HFFc6 (cell line): ENCODE results near the gene VANGL1. TPM values are rescaled to one million over a fixed set of nuclear protein-coding genes. Genes with fewer than 3 reads are reported as not detected.

ENCODE experiments used
- DNase-seq: peaks from one replicate; pipeline ENCODE4 v3.0.0-alpha.2; 2018
- H3K27ac Mint-ChIP-seq: 2 replicates; pipeline ENCODE4 v1.8.0; 2020; ENCODE audit warnings: mild to moderate bottlenecking, mixed read lengths
- H3K27me3 Mint-ChIP-seq: 2 replicates; pipeline ENCODE4 v1.8.0; 2021; ENCODE audit warnings: mild to moderate bottlenecking, moderate library complexity, mixed read lengths; ENCODE audit not compliant: insufficient read depth
- H3K36me3 Mint-ChIP-seq: 2 replicates; pipeline ENCODE4 v1.8.0; 2021; ENCODE audit warnings: low read depth, mixed read lengths
- H3K4me1 Mint-ChIP-seq: 2 replicates; pipeline ENCODE4 v1.8.0; 2020; ENCODE audit warnings: low read depth, mixed read lengths
- H3K4me3 Mint-ChIP-seq: 2 replicates; pipeline ENCODE4 v1.8.0; 2020; ENCODE audit warnings: mild to moderate bottlenecking, moderate library complexity, mixed read lengths
- H3K9me3 Mint-ChIP-seq: 2 replicates; pipeline ENCODE4 v1.8.0; 2020; ENCODE audit warnings: mild to moderate bottlenecking, mixed read lengths
- total RNA-seq, 6 experiments: library from RNA; stranded (reverse); fragmentation: NEBNext Ultra II Directional; extraction: Animal tissue kit (Norgen Biotek cat#: 25700); gene quantifications; 2 replicates in 1 of 6; 3 replicates in 5 of 6; pipeline ENCODE4 v1.2.3, GENCODE V29; 2021
- TF ChIP-seq, protein P1 (sequence below): fragments of 200-600 bp; sonication (generic); IDR thresholded peaks from 2 replicates; pipeline ENCODE4 v1.5.0; 2021; ENCODE audit warnings: antibody characterized with exemption, mild to moderate bottlenecking

VANGL1 gene
- total RNA-seq, 6 experiments from 2014 or later, result 14.7 to 20.6 (median 18.5) TPM

DNA sequence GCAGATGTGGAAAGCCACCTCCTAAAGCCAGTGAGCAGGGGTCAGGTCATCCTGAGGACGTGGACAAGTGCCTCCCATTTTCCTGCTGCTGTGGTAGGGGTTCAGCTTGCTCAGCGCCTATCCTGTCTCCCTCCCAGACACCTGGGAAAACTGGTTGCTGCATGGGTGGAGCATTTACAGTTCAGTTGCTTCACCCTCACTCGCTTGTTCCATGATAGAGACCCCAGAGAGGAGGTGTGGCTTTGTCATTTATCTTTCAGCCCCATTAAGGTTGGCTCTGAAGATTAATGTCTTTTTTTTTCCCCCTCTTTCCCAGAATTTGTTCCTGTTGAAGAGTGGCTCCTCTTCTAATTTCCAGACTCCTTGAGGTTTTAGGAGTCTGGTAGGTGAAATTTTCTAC lies 9.2 kb downstream of the VANGL1 start:
- TF ChIP-seq, protein P1, sequence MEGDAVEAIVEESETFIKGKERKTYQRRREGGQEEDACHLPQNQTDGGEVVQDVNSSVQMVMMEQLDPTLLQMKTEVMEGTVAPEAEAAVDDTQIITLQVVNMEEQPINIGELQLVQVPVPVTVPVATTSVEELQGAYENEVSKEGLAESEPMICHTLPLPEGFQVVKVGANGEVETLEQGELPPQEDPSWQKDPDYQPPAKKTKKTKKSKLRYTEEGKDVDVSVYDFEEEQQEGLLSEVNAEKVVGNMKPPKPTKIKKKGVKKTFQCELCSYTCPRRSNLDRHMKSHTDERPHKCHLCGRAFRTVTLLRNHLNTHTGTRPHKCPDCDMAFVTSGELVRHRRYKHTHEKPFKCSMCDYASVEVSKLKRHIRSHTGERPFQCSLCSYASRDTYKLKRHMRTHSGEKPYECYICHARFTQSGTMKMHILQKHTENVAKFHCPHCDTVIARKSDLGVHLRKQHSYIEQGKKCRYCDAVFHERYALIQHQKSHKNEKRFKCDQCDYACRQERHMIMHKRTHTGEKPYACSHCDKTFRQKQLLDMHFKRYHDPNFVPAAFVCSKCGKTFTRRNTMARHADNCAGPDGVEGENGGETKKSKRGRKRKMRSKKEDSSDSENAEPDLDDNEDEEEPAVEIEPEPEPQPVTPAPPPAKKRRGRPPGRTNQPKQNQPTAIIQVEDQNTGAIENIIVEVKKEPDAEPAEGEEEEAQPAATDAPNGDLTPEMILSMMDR, result no peak
- H3K27me3 Mint-ChIP-seq, result no peaks in the 10 kb centered on the region; the same call in 1 of the 2 replicates
- no peaks in the 10 kb centered on the region; the same call in 1 of the 2 replicates for H3K4me1 Mint-ChIP-seq
- H3K9me3 Mint-ChIP-seq, result no peaks in the 10 kb centered on the region
- H3K36me3 Mint-ChIP-seq, result peaks cover 6% of the 10 kb centered on the region; the same call in 1 of the 2 replicates
- no peak for DNase-seq
- no peak overlapping the region for H3K27ac Mint-ChIP-seq
- H3K4me3 Mint-ChIP-seq, result no peak overlapping the region

DNA sequence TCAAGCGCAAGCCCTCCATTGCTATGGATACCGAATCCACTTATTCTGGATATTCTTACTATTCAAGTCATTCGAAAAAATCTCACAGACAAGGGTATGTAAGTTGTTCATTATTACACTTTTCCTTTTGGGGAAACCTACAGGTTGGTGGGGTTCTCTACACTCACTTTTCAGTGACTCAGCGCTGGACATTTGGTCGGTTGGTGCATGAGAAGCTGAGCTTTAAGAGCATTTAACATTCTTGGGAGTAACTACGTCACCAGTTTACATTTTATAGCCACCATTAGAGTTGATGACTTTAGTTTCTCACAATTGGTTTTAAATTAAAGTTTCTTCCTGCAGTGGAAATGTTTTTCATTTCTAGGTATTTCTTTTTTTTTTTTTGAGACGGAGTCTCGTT lies 9.6 kb downstream of the VANGL1 start:
- TF ChIP-seq, protein P1, result no peak

DNA sequence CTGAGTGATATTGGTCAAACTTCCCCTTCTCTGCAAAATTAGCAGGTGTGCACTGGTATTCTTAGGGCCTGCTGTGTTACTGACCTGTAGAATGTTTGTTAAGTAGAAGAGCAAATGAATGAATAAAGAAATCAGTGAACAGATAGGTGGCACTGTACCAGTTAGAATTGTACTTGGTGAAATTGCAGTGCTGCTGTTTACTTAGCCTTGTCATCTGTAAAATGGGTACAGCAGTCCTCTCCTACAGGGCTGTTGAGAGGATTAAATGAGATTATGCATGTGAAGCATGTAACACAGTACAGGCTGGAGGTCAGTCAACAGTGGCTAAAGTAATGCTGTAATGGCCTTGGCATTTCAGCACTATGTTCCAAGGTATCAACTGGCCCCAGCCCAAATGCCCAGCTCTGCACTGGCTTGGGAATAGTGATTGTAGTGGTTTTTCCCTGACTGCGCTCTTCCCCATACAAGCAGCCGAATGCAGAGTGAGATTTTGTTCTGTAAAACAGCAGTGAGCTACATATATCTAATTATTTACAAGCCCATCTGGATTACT lies 10.5 kb downstream of the VANGL1 start:
- TF ChIP-seq, protein P1, result no peak
- no peaks in the 10 kb centered on the region; the same call in 1 of the 2 replicates for H3K27me3 Mint-ChIP-seq
- H3K4me1 Mint-ChIP-seq, result no peaks in the 10 kb centered on the region; the same call in 1 of the 2 replicates
- H3K36me3 Mint-ChIP-seq, result peaks cover 6% of the 10 kb centered on the region; the same call in 1 of the 2 replicates
- no peak overlapping the region for H3K27ac Mint-ChIP-seq
- no peaks in the 10 kb centered on the region for H3K9me3 Mint-ChIP-seq
- H3K4me3 Mint-ChIP-seq, result no peak overlapping the region
- DNase-seq, result no peak

More for the DNA sequence above, 9.6 kb downstream of the VANGL1 start:
- Mint-ChIP-seq H3K4me1 (no peaks in the 10 kb centered on the region; the same call in 1 of the 2 replicates), H3K9me3 (no peaks in the 10 kb centered on the region), H3K27me3 (no peaks in the 10 kb centered on the region; the same call in 1 of the 2 replicates), H3K36me3 (peaks cover 6% of the 10 kb centered on the region; the same call in 1 of the 2 replicates), H3K4me3 (no peak overlapping the region), H3K27ac (no peak overlapping the region)
- DNase-seq, result no peak

DNA sequence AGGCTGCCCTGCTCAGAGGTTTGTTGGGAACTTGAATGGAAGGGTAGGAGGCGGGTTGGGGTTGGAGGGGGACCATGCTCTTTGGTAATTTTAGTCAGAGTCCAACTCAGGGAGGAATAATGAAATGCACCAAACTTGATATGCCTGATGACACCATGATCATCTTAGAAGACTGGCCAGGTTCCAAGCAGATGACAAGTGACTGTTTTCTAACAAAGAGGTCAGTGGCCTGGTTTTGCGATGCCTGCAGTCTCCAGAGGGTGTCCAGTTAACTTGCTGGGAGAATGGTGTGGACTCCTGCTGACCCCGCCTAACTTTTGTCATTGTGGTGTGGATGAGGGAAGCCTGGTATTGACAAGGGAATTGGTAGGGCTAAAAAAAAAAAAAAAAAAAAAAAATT lies 12.4 kb downstream of the VANGL1 start:
- peaks cover 16% of the 10 kb centered on the region for H3K36me3 Mint-ChIP-seq

DNA sequence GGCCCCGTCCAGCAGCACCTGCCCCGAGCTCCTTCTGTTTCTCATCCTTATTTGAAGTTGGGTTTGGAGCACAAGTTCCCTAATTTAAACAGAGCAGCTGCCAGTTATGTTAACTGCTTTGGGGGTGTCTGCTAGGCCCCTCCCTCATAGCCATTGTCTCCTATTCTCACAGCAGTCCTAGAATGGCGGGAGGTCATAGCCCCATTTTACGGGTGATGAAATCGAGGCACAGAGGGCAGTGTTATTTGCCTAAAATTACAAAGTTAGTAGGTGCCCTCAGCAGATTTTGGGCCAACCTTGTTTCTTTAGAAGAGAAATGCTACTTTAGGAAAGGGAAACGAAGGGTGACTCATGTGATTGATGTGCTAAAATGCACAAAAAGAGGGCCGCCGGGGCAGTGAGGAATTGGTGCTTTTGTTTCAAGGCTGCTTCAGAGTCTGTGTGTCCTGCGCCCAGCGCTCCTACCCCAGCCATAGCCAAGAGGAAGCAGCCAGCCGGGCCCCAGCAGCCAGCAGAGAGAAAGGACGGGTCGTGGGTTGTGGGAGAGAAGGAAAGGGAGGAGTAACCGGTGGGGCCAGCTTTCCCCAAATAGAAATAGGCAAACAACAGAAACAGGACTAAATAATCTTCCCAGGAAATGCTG lies 13.0 kb downstream of the VANGL1 start:
- Mint-ChIP-seq H3K9me3 (no peaks in the 10 kb centered on the region), H3K36me3 (peaks cover 23% of the 10 kb centered on the region), H3K27ac (no peak overlapping the region), H3K27me3 (no peaks in the 10 kb centered on the region; the same call in 1 of the 2 replicates), H3K4me1 (no peaks in the 10 kb centered on the region; the same call in 1 of the 2 replicates), H3K4me3 (no peak overlapping the region)
- TF ChIP-seq, protein P1, result no peak
- DNase-seq, result no peak

More for the DNA sequence above, 12.4 kb downstream of the VANGL1 start:
- no peak for DNase-seq
- H3K9me3 Mint-ChIP-seq, result no peaks in the 10 kb centered on the region
- no peak overlapping the region for H3K27ac Mint-ChIP-seq
- H3K4me1 Mint-ChIP-seq, result no peaks in the 10 kb centered on the region; the same call in 1 of the 2 replicates
- TF ChIP-seq, protein P1, result no peak
- no peaks in the 10 kb centered on the region; the same call in 1 of the 2 replicates for H3K27me3 Mint-ChIP-seq
- no peak overlapping the region for H3K4me3 Mint-ChIP-seq
